HUES48 (cell line): Measurements from ENCODE around the gene CDKL5.
"Not testable (repeated sequence)": the region's sequence is repeated elsewhere in the genome, so short reads cannot be mapped to it uniquely, and the experiment has no call there.

Experiments
- H3K27ac ChIP-seq: one replicate; pipeline ENCODE4 v1.7.0; 2013; ENCODE audit warnings: low read depth, low read length, inconsistent platforms
- H3K27me3 ChIP-seq: 2 replicates; pipeline ENCODE4 v1.6.1; 2013; ENCODE audit warnings: mild to moderate bottlenecking, low read length; ENCODE audit not compliant: control insufficient read depth, insufficient read depth
- H3K36me3 ChIP-seq: 2 replicates; pipeline ENCODE4 v1.6.1; 2013; ENCODE audit warnings: low read length; ENCODE audit not compliant: control insufficient read depth, insufficient read depth
- H3K4me1 ChIP-seq: 2 replicates; pipeline ENCODE4 v1.6.1; 2013; ENCODE audit warnings: mild to moderate bottlenecking, low read length; ENCODE audit not compliant: control insufficient read depth, insufficient read depth
- H3K4me3 ChIP-seq: 2 replicates; pipeline ENCODE4 v1.5.1; 2013; ENCODE audit warnings: mild to moderate bottlenecking, low read depth, low read length
- H3K9ac ChIP-seq: 2 replicates; pipeline ENCODE4 v1.6.1; 2013; ENCODE audit warnings: mild to moderate bottlenecking, low read depth, low read length, moderate library complexity
- H3K9me3 ChIP-seq: 2 replicates; pipeline ENCODE4 v1.6.1; 2013; ENCODE audit warnings: low read length; ENCODE audit not compliant: control insufficient read depth, insufficient read depth

CDKL5 gene

DNA sequence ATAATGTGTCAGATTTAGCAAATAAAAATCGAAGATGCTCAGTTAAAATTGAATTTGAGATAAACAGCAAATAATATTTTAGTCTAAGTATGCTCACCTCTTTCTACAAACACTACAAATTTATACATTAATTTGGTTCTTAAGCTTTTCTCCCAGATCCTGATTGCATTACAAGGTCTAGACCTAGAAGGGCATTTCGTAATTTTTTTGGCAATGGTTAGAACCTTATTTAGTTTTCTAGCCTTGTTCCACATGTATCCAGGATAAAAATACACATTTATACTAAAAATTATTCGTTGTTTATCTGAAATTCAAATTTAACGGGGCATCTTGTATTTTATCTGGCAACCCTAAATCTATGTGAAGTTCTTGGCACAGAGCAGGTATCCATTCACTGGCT is 2.5 kb upstream of the CDKL5 start:
- Histone ChIP-seq H3K4me1 (peaks cover 5% of the 10 kb centered on the region), H3K36me3 (no peaks in the 10 kb centered on the region), H3K9me3 (peaks cover 5% of the 10 kb centered on the region; the same call in 1 of the 2 replicates), H3K4me3 (no peak overlapping the region), H3K9ac (no peak overlapping the region), H3K27ac (no peak overlapping the region), H3K27me3 (no peaks in the 10 kb centered on the region)

DNA sequence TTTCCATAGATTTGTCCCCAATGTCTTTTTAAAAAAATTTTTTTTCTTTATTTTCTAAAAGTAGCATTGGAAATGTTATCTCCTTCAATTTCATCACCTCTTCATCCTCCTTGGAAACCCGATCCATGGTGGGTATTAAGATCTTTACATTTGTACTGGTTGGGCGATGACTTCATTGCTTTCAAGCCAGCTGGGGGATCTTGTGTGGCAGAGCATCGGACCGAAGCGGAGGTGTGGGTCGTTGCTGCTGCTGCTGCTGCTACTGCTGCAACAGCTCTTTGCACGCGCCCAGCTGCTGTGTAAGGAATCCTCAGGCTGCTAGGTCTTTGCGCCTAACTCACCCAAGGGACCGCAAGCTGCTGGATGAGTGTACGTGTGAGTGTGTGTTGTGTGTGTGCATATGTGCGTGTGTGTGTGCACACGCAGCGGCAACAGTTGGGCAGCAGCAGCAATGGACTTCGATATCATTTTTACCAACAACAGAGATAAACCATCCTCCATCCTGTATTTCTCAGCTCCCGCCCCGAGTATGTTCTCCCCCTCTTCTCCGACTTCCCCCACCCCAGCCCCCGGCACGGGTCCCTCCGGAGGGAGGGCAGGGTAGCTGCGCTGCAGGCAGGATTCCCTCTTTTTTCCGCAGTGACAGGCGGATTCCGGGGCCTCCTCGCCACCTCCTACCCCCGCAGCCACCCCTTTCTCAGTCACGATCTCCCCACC is 768 bp upstream of the CDKL5 start:
- Histone ChIP-seq H3K4me3 (peak overlapping the region; percentile 83), H3K27me3 (no peaks in the 10 kb centered on the region), H3K36me3 (no peaks in the 10 kb centered on the region), H3K4me1 (peaks cover 12% of the 10 kb centered on the region), H3K9me3 (peaks cover 9% of the 10 kb centered on the region; the same call in 1 of the 2 replicates), H3K9ac (no peak overlapping the region; the same call in 1 of the 2 replicates), H3K27ac (peak overlapping the region; percentile 35)

DNA sequence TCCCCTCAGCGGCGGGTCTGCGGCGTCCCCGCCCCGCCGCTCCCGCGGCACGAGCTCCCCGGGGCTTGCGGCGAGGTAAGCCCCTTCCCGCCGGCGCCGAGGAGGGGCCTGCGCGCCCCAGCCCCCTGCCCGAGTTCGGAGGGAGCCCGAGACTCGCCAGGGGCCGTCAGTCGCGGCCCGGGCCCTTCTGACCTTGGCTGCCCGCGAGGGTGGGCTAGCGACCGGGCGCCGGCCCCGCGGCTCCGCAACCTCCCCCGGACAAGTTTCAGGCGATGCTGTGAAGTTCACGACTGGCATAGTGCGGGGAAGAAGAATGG is 554 bp downstream of the CDKL5 start:
- Histone ChIP-seq H3K9me3 (peaks cover 6% of the 10 kb centered on the region; the same call in 1 of the 2 replicates), H3K27ac (peak overlapping the region; percentile 73), H3K9ac (peak overlapping the region; percentile 51; the same call in 1 of the 2 replicates), H3K4me3 (peak overlapping the region; percentile 86), H3K36me3 (no peaks in the 10 kb centered on the region), H3K27me3 (no peaks in the 10 kb centered on the region), H3K4me1 (peaks cover 12% of the 10 kb centered on the region)

DNA sequence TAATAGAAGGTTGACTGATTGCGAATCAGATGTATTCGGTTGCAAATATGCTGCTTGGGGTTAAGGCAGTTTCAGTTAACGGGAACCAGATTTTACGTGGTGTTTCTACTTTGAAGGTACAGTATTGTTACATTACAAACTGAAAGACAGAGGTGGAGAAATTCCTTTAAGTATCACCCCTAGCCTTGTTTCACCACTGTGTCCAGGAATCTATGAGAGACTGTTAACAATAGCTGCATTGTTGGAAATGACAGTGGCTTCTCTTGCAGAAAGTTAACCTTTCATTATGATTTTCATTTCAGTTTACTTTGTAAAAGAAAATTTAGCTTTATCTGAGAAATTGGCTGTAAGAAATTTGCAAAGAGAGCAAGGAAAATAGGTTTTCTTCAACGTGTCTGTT is 2.6 kb downstream of the CDKL5 start:
- H3K9ac ChIP-seq, result no peak overlapping the region
- H3K27ac ChIP-seq, result peak overlapping the region; percentile 59
- peak overlapping the region; percentile 50 for H3K4me3 ChIP-seq
- peaks cover 12% of the 10 kb centered on the region for H3K4me1 ChIP-seq
- H3K9me3 ChIP-seq, result peaks cover 6% of the 10 kb centered on the region; the same call in 1 of the 2 replicates
- no peaks in the 10 kb centered on the region for H3K36me3 ChIP-seq
- H3K27me3 ChIP-seq, result no peaks in the 10 kb centered on the region

DNA sequence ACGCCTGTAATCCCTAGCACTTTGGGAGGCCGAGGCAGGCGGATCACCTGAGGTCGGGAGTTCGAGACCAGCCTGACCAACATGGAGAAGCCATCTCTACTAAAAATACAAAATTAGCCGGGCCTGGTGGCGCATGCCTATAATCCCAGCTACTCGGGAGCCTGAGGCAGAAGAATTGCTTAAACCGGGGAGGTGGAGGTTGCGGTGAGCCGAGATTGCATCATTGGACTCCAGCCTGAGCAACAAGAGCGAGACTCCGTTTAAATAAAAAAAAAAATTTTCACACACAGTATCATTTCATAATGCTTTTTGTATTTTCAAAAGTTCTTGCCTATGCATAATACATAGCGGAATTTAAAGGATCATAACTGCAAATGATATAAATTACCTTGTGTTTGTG is 7.9 kb downstream of the CDKL5 start:
- H3K9ac ChIP-seq, H3K36me3 ChIP-seq, H3K4me3 ChIP-seq, H3K27me3 ChIP-seq, H3K27ac ChIP-seq, H3K4me1 ChIP-seq: not testable (repeated sequence)
- peaks cover 10% of the 10 kb centered on the region; the same call in 1 of the 2 replicates for H3K9me3 ChIP-seq

DNA sequence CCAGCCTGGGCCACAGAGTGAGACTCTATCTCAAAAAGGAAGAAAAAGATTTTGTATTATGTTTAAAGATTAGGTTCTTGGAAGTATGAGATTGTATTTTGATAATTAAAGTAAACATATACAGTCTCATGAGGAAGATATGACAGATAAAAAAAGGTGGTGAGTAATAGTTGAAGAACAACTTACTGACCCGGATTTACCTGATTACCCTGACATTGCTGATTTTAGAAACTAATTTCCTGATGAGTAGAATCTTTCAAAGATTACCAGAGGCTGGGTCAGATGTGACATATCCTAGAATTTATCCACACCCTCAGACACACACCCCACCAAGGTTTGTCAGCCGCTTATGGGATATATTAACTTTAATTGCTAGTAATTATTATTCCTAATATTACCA is 9.5 kb downstream of the CDKL5 start:
- Histone ChIP-seq H3K27ac (no peak overlapping the region), H3K4me1 (no peaks in the 10 kb centered on the region), H3K9me3 (peaks cover 6% of the 10 kb centered on the region; the same call in 1 of the 2 replicates), H3K36me3 (no peaks in the 10 kb centered on the region), H3K9ac (no peak overlapping the region), H3K4me3 (no peak overlapping the region), H3K27me3 (no peaks in the 10 kb centered on the region)

DNA sequence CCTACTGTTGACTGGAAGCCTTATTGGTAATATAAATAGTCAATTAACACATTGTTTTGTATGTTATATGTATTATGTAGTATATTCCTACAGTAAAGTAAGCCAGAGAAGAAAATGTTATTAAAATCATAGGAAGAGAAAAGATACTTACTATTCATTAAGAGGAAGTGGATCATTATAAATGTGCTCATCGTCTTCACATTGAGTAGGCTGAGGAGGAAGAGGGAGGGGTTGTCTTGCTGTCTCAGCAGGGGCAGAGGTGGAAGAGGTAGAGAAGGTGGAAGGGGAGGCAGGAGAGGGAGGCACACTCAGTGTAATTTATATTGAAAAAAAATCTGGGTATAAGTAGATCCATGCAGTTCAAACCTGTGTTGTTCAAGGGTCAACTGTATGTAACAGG is 10.6 kb downstream of the CDKL5 start:
- Histone ChIP-seq H3K27ac (no peak overlapping the region), H3K36me3 (no peaks in the 10 kb centered on the region), H3K9ac (no peak overlapping the region), H3K27me3 (no peaks in the 10 kb centered on the region), H3K4me1 (no peaks in the 10 kb centered on the region), H3K9me3 (peaks cover 14% of the 10 kb centered on the region; the same call in 1 of the 2 replicates), H3K4me3 (no peak overlapping the region)

DNA sequence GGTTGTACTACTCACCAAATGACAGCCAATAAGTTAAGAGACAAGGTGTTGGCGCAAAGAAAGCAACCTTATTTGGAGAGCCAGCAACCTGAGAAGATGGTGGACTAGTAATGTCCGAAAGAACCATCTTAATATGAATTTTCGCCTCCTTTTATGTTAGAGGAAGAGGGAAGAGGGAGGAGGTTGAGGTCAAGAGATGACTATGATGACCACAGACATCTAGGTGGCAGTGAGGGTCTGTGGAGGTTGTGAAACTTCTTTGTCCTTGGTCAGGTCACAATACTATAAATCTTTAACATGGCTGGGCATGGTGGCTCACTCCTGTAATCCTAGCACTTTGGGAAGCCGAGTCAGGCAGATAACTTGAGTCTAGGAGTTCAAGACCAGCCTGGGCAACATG is 15.4 kb downstream of the CDKL5 start:
- H3K4me1 ChIP-seq, result peaks cover 4% of the 10 kb centered on the region; the same call in 1 of the 2 replicates
- no peaks in the 10 kb centered on the region for H3K27me3 ChIP-seq
- no peak overlapping the region for H3K4me3 ChIP-seq
- peaks cover 14% of the 10 kb centered on the region; the same call in 1 of the 2 replicates for H3K9me3 ChIP-seq
- H3K27ac ChIP-seq, result no peak overlapping the region
- H3K9ac ChIP-seq, result no peak overlapping the region
- no peaks in the 10 kb centered on the region for H3K36me3 ChIP-seq

DNA sequence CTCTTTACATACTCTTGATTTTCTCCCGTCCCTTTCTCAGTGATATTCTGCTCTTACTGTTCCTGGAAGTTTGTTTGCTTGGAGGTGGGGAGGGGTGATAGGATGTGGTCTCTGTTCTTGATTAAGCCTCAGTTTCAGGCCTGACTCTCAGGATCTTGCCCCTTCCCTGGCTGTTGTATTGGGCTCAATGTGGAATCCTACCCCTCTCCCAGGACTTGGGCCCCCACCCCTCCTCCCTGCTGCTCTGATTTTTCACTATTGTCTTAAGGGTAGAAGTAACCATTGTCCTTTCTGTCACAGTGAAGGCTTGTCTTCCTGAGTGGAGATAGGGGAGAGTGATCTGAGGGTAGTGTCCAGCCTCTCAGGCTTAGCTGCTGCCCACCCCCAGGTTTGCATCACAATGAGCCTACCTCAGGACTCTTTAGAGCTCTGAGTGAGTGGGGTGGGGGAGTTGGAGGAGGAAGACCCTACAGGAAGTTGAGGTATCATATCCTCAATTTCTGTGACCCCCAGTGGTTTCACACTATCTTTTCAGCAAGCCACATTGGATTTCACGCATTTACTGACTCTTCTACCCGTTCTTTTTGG is 16.5 kb downstream of the CDKL5 start:
- H3K27ac ChIP-seq, result peak overlapping the region; percentile 58

DNA sequence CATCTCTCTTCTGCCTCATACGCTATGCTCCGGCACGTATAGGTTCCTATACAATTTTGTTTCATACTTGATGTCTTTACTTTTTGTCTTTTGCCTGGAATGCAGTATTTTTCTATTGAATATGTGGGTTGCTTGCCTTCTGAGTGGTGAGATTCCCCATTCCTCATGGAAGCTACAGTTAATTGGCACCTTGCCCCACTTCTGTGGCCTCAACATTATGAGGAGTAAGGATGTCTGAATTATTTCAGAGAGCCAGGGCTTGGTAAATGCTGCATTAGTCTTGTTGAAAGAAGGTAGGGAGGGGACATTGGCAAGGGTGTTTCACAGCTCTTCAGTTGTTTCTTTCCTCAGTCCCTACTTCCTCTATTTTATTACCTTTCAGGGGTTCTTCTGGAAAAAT is 23.0 kb downstream of the CDKL5 start:
- Histone ChIP-seq H3K4me1 (no peaks in the 10 kb centered on the region), H3K27me3 (no peaks in the 10 kb centered on the region), H3K4me3 (no peak overlapping the region), H3K9me3 (peaks cover 10% of the 10 kb centered on the region; the same call in 1 of the 2 replicates), H3K36me3 (no peaks in the 10 kb centered on the region), H3K9ac (no peak overlapping the region), H3K27ac (no peak overlapping the region)

More for the DNA sequence above, 16.5 kb downstream of the CDKL5 start:
- H3K9me3 ChIP-seq, result peaks cover 14% of the 10 kb centered on the region; the same call in 1 of the 2 replicates
- H3K4me3 ChIP-seq, result no peak overlapping the region
- H3K36me3 ChIP-seq, result no peaks in the 10 kb centered on the region
- no peaks in the 10 kb centered on the region for H3K27me3 ChIP-seq
- H3K4me1 ChIP-seq, result peaks cover 4% of the 10 kb centered on the region; the same call in 1 of the 2 replicates
- H3K9ac ChIP-seq, result no peak overlapping the region

DNA sequence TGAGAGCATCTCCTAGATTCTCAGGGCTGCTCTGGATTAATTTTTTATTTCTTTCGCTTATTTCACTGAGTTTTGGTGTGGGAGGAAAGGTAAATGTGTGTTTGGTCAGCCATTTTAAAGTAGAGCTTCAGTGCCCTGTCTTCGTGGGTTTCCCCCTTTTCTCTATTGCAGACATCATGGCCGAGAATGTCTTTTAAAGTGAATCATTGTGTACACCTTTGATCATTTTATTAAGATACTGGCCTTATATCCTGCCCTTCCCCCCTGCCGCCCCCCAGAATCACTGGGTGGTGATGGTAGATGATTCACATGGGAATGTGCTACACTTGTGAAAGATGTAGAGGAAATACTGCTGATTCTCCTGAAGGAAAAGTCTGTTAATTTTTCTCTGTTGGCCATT is 23.8 kb downstream of the CDKL5 start:
- Histone ChIP-seq H3K36me3 (no peaks in the 10 kb centered on the region), H3K9me3 (peaks cover 14% of the 10 kb centered on the region; the same call in 1 of the 2 replicates), H3K4me3 (no peak overlapping the region), H3K27ac (no peak overlapping the region), H3K9ac (no peak overlapping the region), H3K27me3 (no peaks in the 10 kb centered on the region), H3K4me1 (no peaks in the 10 kb centered on the region)
